HepG2 (cell line): Measurements from ENCODE around the gene TPRN. TPM values are rescaled to one million over a fixed set of nuclear protein-coding genes. Genes with fewer than 3 reads are reported as not detected.

ENCODE experiments used
- ATAD3A ChIP-seq: sonication (generic); formaldehyde crosslinking; IDR thresholded peaks from 2 replicates; pipeline ENCODE4 v1.4.0; 2020; ENCODE audit warnings: missing genetic modification reagents
- BCL6 ChIP-seq: IDR thresholded peaks from 2 replicates; pipeline ENCODE4 v1.6.1; 2016; ENCODE audit warnings: missing genetic modification reagents, missing compliant biosample characterization
- CREM ChIP-seq, 2 experiments: sonication (generic) in 1 of 2; formaldehyde crosslinking in 1 of 2; IDR thresholded peaks; 2 replicates each; pipeline versions ENCODE4 v1.4.0 to v1.6.1; 2016 to 2020; ENCODE audit warnings: antibody characterized with exemption in 1 of 2, mild to moderate bottlenecking in 1 of 2, missing genetic modification reagents in 1 of 2
- FOXC1 ChIP-seq: sonication (generic); formaldehyde crosslinking; IDR thresholded peaks from 2 replicates; pipeline ENCODE4 v1.8.0; 2022; ENCODE audit warnings: mild to moderate bottlenecking, missing genetic modification reagents, borderline replicate concordance
- KLF13 ChIP-seq: sonication (generic); formaldehyde crosslinking; IDR thresholded peaks from 2 replicates; pipeline ENCODE4 v1.4.0; 2020; ENCODE audit warnings: mild to moderate bottlenecking, missing genetic modification reagents
- SRSF4 ChIP-seq: fragments of 200-400 bp; formaldehyde crosslinking; IDR thresholded peaks from one replicate; pipeline ENCODE4 v1.6.1; 2018; ENCODE audit warnings: mild to moderate bottlenecking, low read depth, low read length, moderate library complexity; ENCODE audit not compliant: poor library complexity, severe bottlenecking
- TMF1 ChIP-seq: sonication (generic); formaldehyde crosslinking; IDR thresholded peaks from 2 replicates; pipeline ENCODE4 v1.8.1; 2022; ENCODE audit warnings: low read depth, missing genetic modification reagents
- TOE1 ChIP-seq: sonication (generic); formaldehyde crosslinking; IDR thresholded peaks from 2 replicates; pipeline ENCODE4 v1.4.0; 2020; ENCODE audit warnings: mild to moderate bottlenecking, missing genetic modification reagents
- ZNF180 ChIP-seq: sonication (generic); formaldehyde crosslinking; IDR thresholded peaks from 2 replicates; pipeline ENCODE4 v1.4.0; 2020; ENCODE audit warnings: low read depth, missing genetic modification reagents, borderline replicate concordance
- ZNF24 ChIP-seq: fragments of 450-650 bp; IDR thresholded peaks from 2 replicates; pipeline ENCODE4 v1.6.1; 2017; ENCODE audit warnings: antibody characterized with exemption, mild to moderate bottlenecking
- ZNF501 ChIP-seq: sonication (generic); formaldehyde crosslinking; IDR thresholded peaks from 2 replicates; pipeline ENCODE4 v1.5.1; 2020; ENCODE audit warnings: mild to moderate bottlenecking, moderate library complexity, missing genetic modification reagents
- ZNF7 ChIP-seq: IDR thresholded peaks from 2 replicates; pipeline ENCODE4 v1.6.1; 2016; ENCODE audit warnings: missing biosample characterization, missing genetic modification reagents
- ZNF703 ChIP-seq: sonication (generic); formaldehyde crosslinking; IDR thresholded peaks from 2 replicates; pipeline ENCODE4 v1.5.1; 2020; ENCODE audit warnings: missing genetic modification reagents, mild to moderate bottlenecking, moderate library complexity, borderline replicate concordance
- ZNF790 ChIP-seq: sonication (generic); formaldehyde crosslinking; IDR thresholded peaks from 2 replicates; pipeline ENCODE4 v1.8.0; 2022; ENCODE audit warnings: missing genetic modification reagents, mild to moderate bottlenecking, borderline replicate concordance
- ZNF878 ChIP-seq: sonication (generic); formaldehyde crosslinking; IDR thresholded peaks from 2 replicates; pipeline ENCODE4 v1.8.1; 2023; ENCODE audit warnings: mild to moderate bottlenecking, missing genetic modification reagents, moderate library complexity
- polyA plus RNA-seq, 8 experiments: library from polyadenylated mRNA; depleted of rRNA in 3 of 8; stranded (reverse) in 7 of 8; unstranded in 1 of 8; fragments of >200 nt; fragmentation: Illumina TruSeq in 4 of 8; extraction: Trizol in 4 of 8; gene quantifications; 2 replicates each; pipeline versions ENCODE4 v1.2.1 to v1.2.3, GENCODE V29; 2011 to 2016; ENCODE audit warnings: low read depth in 4 of 8, missing spikeins in 1 of 8, mixed read lengths in 1 of 8; ENCODE audit not compliant: insufficient read depth in 1 of 8
- total RNA-seq, 5 experiments: library from RNA; depleted of rRNA; stranded (reverse); fragments of >200 nt; fragmentation: Illumina TruSeq; extraction: Trizol; gene quantifications; 2 replicates each; pipeline ENCODE4 v1.2.3, GENCODE V29; 2016; ENCODE audit warnings: low read depth in 1 of 5
- TF ChIP-seq, protein P1 (sequence below): sonication (generic); formaldehyde crosslinking; IDR thresholded peaks from 2 replicates; pipeline ENCODE4 v1.5.1; 2020; ENCODE audit warnings: mild to moderate bottlenecking, moderate library complexity, missing genetic modification reagents
- TF ChIP-seq, protein P2 (sequence below): IDR thresholded peaks from 2 replicates; pipeline ENCODE4 v1.6.1; 2012; ENCODE audit warnings: inconsistent platforms
- TF ChIP-seq, protein P3 (sequence below): sonication (generic); formaldehyde crosslinking; IDR thresholded peaks from 2 replicates; pipeline ENCODE4 v1.8.1; 2022; ENCODE audit warnings: low read depth, mild to moderate bottlenecking, missing genetic modification reagents
- TF ChIP-seq, protein P4 (sequence below): sonication (generic); formaldehyde crosslinking; IDR thresholded peaks from 2 replicates; pipeline ENCODE4 v1.5.1; 2020; ENCODE audit warnings: mild to moderate bottlenecking, missing genetic modification reagents, moderate library complexity
- TF ChIP-seq, protein P5 (sequence below): sonication (generic); formaldehyde crosslinking; IDR thresholded peaks from 2 replicates; pipeline ENCODE4 v1.5.0; 2020; ENCODE audit warnings: missing genetic modification reagents, mild to moderate bottlenecking, borderline replicate concordance

TPRN gene
- total and polyA plus RNA-seq, 2 of the 13 experiments (the other 11 are each of a cell fraction or from before 2014, with no cell fraction given) = 10.1 to 19.2 TPM

DNA sequence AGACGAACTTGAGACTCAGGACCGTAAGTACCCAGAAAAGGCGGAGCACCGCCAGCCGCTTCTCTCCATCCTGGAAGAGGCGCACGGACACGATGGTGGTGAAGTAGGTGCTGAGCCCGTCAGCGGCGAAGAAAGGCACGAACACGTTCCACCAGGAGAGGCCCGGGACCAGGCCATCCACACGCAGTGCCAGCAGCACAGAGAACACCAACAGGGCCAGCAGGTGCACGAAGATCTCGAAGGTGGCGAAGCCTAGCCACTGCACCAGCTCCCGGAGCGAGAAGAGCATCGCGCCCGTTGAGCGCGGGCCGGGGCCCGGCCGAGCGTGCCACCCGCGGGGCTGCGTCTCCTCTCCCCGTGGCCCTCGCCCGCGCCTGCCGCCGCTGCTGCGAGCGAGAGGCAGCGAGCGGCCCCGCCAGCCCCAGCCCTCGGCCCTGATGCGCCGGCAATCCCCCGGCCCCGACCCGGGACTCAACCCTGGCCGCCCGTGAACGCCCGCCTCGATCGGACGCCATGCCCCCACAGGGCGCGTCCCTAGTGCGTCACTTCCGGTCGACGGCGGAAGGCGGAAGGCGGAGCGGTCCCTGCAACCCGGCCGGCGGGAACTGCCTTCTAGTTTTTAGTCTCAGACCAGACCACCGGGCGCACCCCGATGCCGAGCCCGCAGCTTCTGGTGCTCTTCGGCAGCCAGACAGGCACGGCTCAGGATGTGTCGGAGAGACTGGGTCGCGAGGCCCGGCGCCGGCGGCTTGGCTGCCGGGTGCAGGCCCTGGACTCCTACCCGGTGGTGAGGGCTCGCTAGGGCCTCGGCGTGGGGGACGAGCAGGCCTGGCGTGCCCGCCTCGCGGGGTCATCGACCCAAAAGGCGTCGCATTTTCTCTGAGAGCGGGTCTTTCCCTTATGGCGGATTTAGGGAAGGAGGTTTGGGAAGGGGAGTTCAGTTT, 4.9 kb upstream of the TPRN start, which contains the start of the genes NDOR1 and TMEM203 (continued):
- TF ChIP-seq, protein P1, sequence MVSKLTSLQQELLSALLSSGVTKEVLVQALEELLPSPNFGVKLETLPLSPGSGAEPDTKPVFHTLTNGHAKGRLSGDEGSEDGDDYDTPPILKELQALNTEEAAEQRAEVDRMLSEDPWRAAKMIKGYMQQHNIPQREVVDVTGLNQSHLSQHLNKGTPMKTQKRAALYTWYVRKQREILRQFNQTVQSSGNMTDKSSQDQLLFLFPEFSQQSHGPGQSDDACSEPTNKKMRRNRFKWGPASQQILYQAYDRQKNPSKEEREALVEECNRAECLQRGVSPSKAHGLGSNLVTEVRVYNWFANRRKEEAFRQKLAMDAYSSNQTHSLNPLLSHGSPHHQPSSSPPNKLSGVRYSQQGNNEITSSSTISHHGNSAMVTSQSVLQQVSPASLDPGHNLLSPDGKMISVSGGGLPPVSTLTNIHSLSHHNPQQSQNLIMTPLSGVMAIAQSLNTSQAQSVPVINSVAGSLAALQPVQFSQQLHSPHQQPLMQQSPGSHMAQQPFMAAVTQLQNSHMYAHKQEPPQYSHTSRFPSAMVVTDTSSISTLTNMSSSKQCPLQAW (CRISPR knock-in tag) = peak; percentile 83
- TF ChIP-seq ZNF7 (CRISPR knock-in tag) (no peak), ZNF878 (no peak), ZNF703 (CRISPR knock-in tag) (no peak), ZNF24 (no peak), CREM (IDR thresholded peaks at IDR 0.05) (peak; percentile 93), CREM (CRISPR knock-in tag; IDR thresholded peaks at IDR 0.05) (peak; percentile 95), ZNF790 (CRISPR knock-in tag) (no peak), ZNF501 (peak; percentile 95), FOXC1 (CRISPR knock-in tag) (0 out of 2 replicates have a peak, but pooled peaks have one; percentile 8), BCL6 (CRISPR knock-in tag) (0 out of 2 replicates have a peak, but pooled peaks have one; percentile 23), ATAD3A (CRISPR knock-in tag) (no peak), KLF13 (CRISPR knock-in tag) (no peak), TMF1 (CRISPR knock-in tag) (peak; percentile 46; the same call in 1 of the 2 replicates), ZNF180 (CRISPR knock-in tag) (no peak), SRSF4 (no peak), TOE1 (CRISPR knock-in tag) (no peak)
- TF ChIP-seq, protein P2, sequence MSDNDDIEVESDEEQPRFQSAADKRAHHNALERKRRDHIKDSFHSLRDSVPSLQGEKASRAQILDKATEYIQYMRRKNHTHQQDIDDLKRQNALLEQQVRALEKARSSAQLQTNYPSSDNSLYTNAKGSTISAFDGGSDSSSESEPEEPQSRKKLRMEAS = peak; percentile 89
- TF ChIP-seq, protein P3, sequence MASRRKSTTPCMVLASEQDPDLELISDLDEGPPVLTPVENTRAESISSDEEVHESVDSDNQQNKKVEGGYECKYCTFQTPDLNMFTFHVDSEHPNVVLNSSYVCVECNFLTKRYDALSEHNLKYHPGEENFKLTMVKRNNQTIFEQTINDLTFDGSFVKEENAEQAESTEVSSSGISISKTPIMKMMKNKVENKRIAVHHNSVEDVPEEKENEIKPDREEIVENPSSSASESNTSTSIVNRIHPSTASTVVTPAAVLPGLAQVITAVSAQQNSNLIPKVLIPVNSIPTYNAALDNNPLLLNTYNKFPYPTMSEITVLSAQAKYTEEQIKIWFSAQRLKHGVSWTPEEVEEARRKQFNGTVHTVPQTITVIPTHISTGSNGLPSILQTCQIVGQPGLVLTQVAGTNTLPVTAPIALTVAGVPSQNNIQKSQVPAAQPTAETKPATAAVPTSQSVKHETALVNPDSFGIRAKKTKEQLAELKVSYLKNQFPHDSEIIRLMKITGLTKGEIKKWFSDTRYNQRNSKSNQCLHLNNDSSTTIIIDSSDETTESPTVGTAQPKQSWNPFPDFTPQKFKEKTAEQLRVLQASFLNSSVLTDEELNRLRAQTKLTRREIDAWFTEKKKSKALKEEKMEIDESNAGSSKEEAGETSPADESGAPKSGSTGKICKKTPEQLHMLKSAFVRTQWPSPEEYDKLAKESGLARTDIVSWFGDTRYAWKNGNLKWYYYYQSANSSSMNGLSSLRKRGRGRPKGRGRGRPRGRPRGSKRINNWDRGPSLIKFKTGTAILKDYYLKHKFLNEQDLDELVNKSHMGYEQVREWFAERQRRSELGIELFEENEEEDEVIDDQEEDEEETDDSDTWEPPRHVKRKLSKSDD (CRISPR knock-in tag) = no peak
- TF ChIP-seq, protein P4, sequence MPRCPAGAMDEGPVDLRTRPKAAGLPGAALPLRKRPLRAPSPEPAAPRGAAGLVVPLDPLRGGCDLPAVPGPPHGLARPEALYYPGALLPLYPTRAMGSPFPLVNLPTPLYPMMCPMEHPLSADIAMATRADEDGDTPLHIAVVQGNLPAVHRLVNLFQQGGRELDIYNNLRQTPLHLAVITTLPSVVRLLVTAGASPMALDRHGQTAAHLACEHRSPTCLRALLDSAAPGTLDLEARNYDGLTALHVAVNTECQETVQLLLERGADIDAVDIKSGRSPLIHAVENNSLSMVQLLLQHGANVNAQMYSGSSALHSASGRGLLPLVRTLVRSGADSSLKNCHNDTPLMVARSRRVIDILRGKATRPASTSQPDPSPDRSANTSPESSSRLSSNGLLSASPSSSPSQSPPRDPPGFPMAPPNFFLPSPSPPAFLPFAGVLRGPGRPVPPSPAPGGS (CRISPR knock-in tag) = peak; percentile 49; the same call in 1 of the 2 replicates
- TF ChIP-seq, protein P5, sequence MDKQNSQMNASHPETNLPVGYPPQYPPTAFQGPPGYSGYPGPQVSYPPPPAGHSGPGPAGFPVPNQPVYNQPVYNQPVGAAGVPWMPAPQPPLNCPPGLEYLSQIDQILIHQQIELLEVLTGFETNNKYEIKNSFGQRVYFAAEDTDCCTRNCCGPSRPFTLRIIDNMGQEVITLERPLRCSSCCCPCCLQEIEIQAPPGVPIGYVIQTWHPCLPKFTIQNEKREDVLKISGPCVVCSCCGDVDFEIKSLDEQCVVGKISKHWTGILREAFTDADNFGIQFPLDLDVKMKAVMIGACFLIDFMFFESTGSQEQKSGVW (CRISPR knock-in tag) = no peak
